H9 (cell line): ENCODE results near the gene TEX2. TPM values are rescaled to one million over a fixed set of nuclear protein-coding genes. Genes with fewer than 3 reads are reported as not detected.

Experiments
- DNase-seq: peaks from one replicate; pipeline ENCODE4 v3.0.0-alpha.2; 2017
- H2AFZ ChIP-seq: one replicate; pipeline ENCODE4 v1.6.1; 2013; ENCODE audit warnings: mild to moderate bottlenecking, low read length, control low read depth, moderate library complexity
- H2AK5ac ChIP-seq: 2 replicates; pipeline ENCODE4 v1.6.1; 2013; ENCODE audit warnings: low read length, control low read depth, mixed read lengths; ENCODE audit not compliant: insufficient read length
- H2BK120ac ChIP-seq: one replicate; pipeline ENCODE4 v1.6.1; 2013; ENCODE audit warnings: low read depth, mild to moderate bottlenecking, low read length, control low read depth, inconsistent platforms; ENCODE audit not compliant: poor library complexity, severe bottlenecking
- H2BK12ac ChIP-seq: 2 replicates; pipeline ENCODE4 v1.6.1; 2013; ENCODE audit warnings: low read length, control low read depth, mixed read lengths, low read depth; ENCODE audit not compliant: insufficient read length
- H2BK15ac ChIP-seq: 2 replicates; pipeline ENCODE4 v1.6.1; 2013; ENCODE audit warnings: low read depth, low read length, control low read depth
- H2BK20ac ChIP-seq: one replicate; pipeline ENCODE4 v1.6.1; 2013; ENCODE audit warnings: low read depth, mild to moderate bottlenecking, low read length, control low read depth, inconsistent platforms; ENCODE audit not compliant: poor library complexity, severe bottlenecking
- H2BK5ac ChIP-seq: 2 replicates; pipeline ENCODE4 v1.6.1; 2013; ENCODE audit warnings: low read length, control low read depth, mixed read lengths; ENCODE audit not compliant: insufficient read length
- H3K14ac ChIP-seq: 2 replicates; pipeline ENCODE4 v1.6.1; 2013; ENCODE audit warnings: low read length, control low read depth; ENCODE audit not compliant: insufficient read depth
- H3K18ac ChIP-seq: 2 replicates; pipeline ENCODE4 v1.6.1; 2013; ENCODE audit warnings: low read depth, mild to moderate bottlenecking, mixed read lengths, low read length, control low read depth; ENCODE audit not compliant: insufficient read length
- H3K23ac ChIP-seq: 2 replicates; pipeline ENCODE4 v1.6.1; 2013; ENCODE audit warnings: low read length, control low read depth, mixed read lengths, low read depth; ENCODE audit not compliant: insufficient read length
- H3K23me2 ChIP-seq: 2 replicates; pipeline ENCODE4 v1.6.1; 2013; ENCODE audit warnings: low read depth, mild to moderate bottlenecking, mixed read lengths, low read length, control low read depth; ENCODE audit not compliant: insufficient read length, poor library complexity, severe bottlenecking
- H3K27ac ChIP-seq: 2 replicates; pipeline ENCODE4 v1.5.1; 2013; ENCODE audit warnings: low read length, control low read depth, mixed read lengths, low read depth; ENCODE audit not compliant: insufficient read length
- H3K27me3 ChIP-seq: 2 replicates; pipeline ENCODE4 v1.6.1; 2013; ENCODE audit warnings: low read length, control low read depth, inconsistent platforms; ENCODE audit not compliant: insufficient read depth
- H3K4ac ChIP-seq: 2 replicates; pipeline ENCODE4 v1.6.1; 2013; ENCODE audit warnings: low read depth, mild to moderate bottlenecking, control low read depth, inconsistent platforms, low read length, moderate library complexity
- H3K4me1 ChIP-seq: 2 replicates; pipeline ENCODE4 v1.6.1; 2013; ENCODE audit warnings: low read length, control low read depth, inconsistent platforms; ENCODE audit not compliant: insufficient read depth
- H3K4me2 ChIP-seq: 2 replicates; pipeline ENCODE4 v1.6.1; 2013; ENCODE audit warnings: low read length, control low read depth, mixed read lengths; ENCODE audit not compliant: insufficient read length, insufficient read depth
- H3K56ac ChIP-seq: 2 replicates; pipeline ENCODE4 v1.6.1; 2013; ENCODE audit warnings: low read depth, mild to moderate bottlenecking, mixed read lengths, low read length, control low read depth; ENCODE audit not compliant: insufficient read length
- H3K79me1 ChIP-seq: 2 replicates; pipeline ENCODE4 v1.6.1; 2013; ENCODE audit warnings: low read depth, mild to moderate bottlenecking, moderate library complexity, low read length, control low read depth, inconsistent platforms; ENCODE audit not compliant: insufficient read depth, poor library complexity, severe bottlenecking
- H3K79me2 ChIP-seq: 2 replicates; pipeline ENCODE4 v1.6.1; 2013; ENCODE audit warnings: low read length, control low read depth, inconsistent platforms; ENCODE audit not compliant: insufficient read depth
- H3K9ac ChIP-seq: 2 replicates; pipeline ENCODE4 v1.6.1; 2013; ENCODE audit warnings: low read length, control low read depth, mixed read lengths; ENCODE audit not compliant: insufficient read length; ENCODE audit errors: extremely low read depth
- H3K9me3 ChIP-seq: one replicate; pipeline ENCODE4 v1.6.1; 2013; ENCODE audit warnings: low read depth, low read length, inconsistent platforms; ENCODE audit not compliant: control insufficient read depth
- H3T11ph ChIP-seq: one replicate; pipeline ENCODE4 v1.6.1; 2013; ENCODE audit warnings: mild to moderate bottlenecking, low read length, control low read depth, inconsistent platforms
- H4K20me1 ChIP-seq: one replicate; pipeline ENCODE4 v1.6.1; 2013; ENCODE audit not compliant: control insufficient read depth, insufficient read length, insufficient read depth
- H4K5ac ChIP-seq: 2 replicates; pipeline ENCODE4 v1.6.1; 2013; ENCODE audit warnings: low read depth, mild to moderate bottlenecking, mixed read lengths, low read length, control low read depth; ENCODE audit not compliant: insufficient read length
- H4K8ac ChIP-seq: replicated peaks from 2 replicates; pipeline ENCODE4 v1.6.1; 2013; ENCODE audit warnings: low read length, control low read depth, mixed read lengths, low read depth; ENCODE audit not compliant: insufficient read length
- H4K91ac ChIP-seq: 2 replicates; pipeline ENCODE4 v1.6.1; 2013; ENCODE audit warnings: low read depth, mild to moderate bottlenecking, moderate library complexity, mixed read lengths, low read length, control low read depth; ENCODE audit not compliant: insufficient read length
- H3K27ac Mint-ChIP-seq, 3 experiments: 2 replicates in 2 of 3; 3 replicates in 1 of 3; pipeline ENCODE4 v1.8.0; 2020 to 2021; ENCODE audit warnings: mixed read lengths in 3 of 3, mild to moderate bottlenecking in 1 of 3, moderate library complexity in 1 of 3
- H3K27me3 Mint-ChIP-seq: 2 replicates; pipeline ENCODE4 v1.8.0; 2021; ENCODE audit warnings: low read depth, mild to moderate bottlenecking, moderate library complexity, mixed read lengths
- H3K36me3 Mint-ChIP-seq, 3 experiments: 2 replicates in 2 of 3; 3 replicates in 1 of 3; pipeline ENCODE4 v1.8.0; 2020 to 2021; ENCODE audit warnings: low read depth in 3 of 3, mixed read lengths in 3 of 3; ENCODE audit not compliant: insufficient read depth in 1 of 3
- H3K4me1 Mint-ChIP-seq, 2 experiments: 2 replicates each; pipeline ENCODE4 v1.8.0; 2020; ENCODE audit warnings: mixed read lengths in 2 of 2
- H3K4me3 Mint-ChIP-seq, 2 experiments: 2 replicates in 1 of 2; 3 replicates in 1 of 2; pipeline ENCODE4 v1.8.0; 2020 to 2021; ENCODE audit warnings: mild to moderate bottlenecking in 2 of 2, mixed read lengths in 2 of 2, moderate library complexity in 1 of 2
- H3K9me3 Mint-ChIP-seq, 2 experiments: 2 replicates in 1 of 2; 3 replicates in 1 of 2; pipeline ENCODE4 v1.8.0; 2020; ENCODE audit warnings: mild to moderate bottlenecking in 2 of 2, mixed read lengths in 2 of 2, moderate library complexity in 1 of 2
- WGBS: extraction: QIAGEN DNeasy Blood & Tissue Kit; methylation state at CpG from one replicate; pipeline ENCODE4 v1.1.7; 2013; ENCODE audit warnings: missing lambda C conversion rate, low lambda C conversion rate, mixed read lengths; ENCODE audit not compliant: insufficient read length; ENCODE audit errors: extremely low coverage; 5-methylcytosine and 5-hydroxymethylcytosine counted together
- total RNA-seq: library from RNA; stranded (reverse); gene quantifications from 2 replicates; pipeline ENCODE4 v1.2.1, GENCODE V29; 2021
- TF ChIP-seq, protein P1 (sequence below): fragments of 200-600 bp; sonication (generic); conservative IDR thresholded peaks from 3 replicates; pipeline ENCODE4 v1.8.0; 2021; ENCODE audit warnings: antibody characterized with exemption, mild to moderate bottlenecking

Gene TEX2
- total RNA-seq, 1 experiment from 2014 or later = 12.2 TPM

DNA sequence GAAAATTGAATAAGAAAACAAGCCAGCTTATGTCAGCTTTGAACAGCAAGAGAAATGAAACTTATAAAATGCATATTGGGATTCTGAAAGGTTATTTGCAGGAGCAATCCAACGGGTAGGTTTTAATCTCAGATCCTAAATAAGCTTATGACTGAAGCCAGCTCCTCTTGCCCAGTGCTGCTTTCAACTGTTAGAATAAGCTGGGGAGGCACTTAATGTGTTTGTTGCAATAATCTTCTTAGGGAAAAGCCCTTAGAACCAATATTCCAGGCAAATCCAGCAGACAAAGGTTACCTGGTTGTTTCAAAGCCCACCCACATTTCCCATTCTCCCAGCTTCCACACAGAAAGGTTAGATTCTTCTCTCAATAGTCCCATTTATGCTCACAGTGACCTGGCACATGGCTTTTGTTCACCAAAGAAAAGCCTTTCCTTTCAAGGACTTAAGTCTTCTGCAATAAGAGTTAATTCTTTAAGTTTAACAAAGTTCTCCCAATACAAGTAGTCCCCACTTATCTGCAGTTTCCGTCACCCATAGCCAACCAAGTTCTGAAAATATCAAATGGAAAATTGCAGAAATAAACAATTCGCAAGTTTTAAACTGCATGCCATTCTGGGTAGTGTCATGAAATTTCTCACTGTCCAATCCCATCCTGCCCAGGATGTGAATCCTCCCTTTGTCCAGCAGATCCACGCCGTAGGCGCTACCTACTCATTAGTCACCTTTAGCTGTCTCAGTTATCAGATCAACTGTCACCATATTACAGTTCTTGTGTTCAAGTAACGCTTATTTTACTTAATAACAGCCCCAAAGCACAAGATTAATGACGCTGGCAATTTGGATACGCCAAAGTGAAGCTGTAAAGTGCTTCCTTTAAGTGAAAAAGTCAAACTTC, 5.9 kb downstream of the TEX2 start:
- H3K4me1 ChIP-seq = no peaks in the 10 kb centered on the region
- H3K9me3 ChIP-seq = no peaks in the 10 kb centered on the region
- Mint-ChIP-seq H3K27me3 (peaks cover 11% of the 10 kb centered on the region), H3K9me3 (no peaks in the 10 kb centered on the region; a peak in 1 of 5 replicates), H3K4me1 (peaks cover 23 to 31% of the 10 kb centered on the region in 2 experiments), H3K27ac (no peak overlapping the region; a peak in 1 of 7 replicates), H3K4me3 (no peak overlapping the region), H3K36me3 (no peaks in the 10 kb centered on the region)
- no peaks in the 10 kb centered on the region; the same call in 1 of the 2 replicates for H3K27me3 ChIP-seq
- H2BK5ac ChIP-seq = no peak overlapping the region
- peaks cover 3% of the 10 kb centered on the region for H4K20me1 ChIP-seq
- H3K4ac ChIP-seq = no peak overlapping the region
- no peak overlapping the region for H4K8ac ChIP-seq
- H3K79me1 ChIP-seq = no peaks in the 10 kb centered on the region
- H3K27ac ChIP-seq = no peak overlapping the region
- H3K56ac ChIP-seq = no peak overlapping the region
- H3T11ph ChIP-seq = no peak overlapping the region
- no peak overlapping the region for H2BK120ac ChIP-seq
- H2AFZ ChIP-seq = no peak overlapping the region
- no peak overlapping the region for H2AK5ac ChIP-seq
- no peak overlapping the region for H4K91ac ChIP-seq
- H2BK20ac ChIP-seq = no peak overlapping the region
- H2BK12ac ChIP-seq = no peak overlapping the region
- no peak overlapping the region for H3K23ac ChIP-seq
- H3K79me2 ChIP-seq = peaks cover 4% of the 10 kb centered on the region
- H2BK15ac ChIP-seq = no peak overlapping the region
- whole genome bisulfite sequencing = no CpG with 5 or more reads among the region's 9 CpGs
- H3K9ac ChIP-seq = no peak overlapping the region
- no peak overlapping the region for H3K14ac ChIP-seq
- H4K5ac ChIP-seq = no peak overlapping the region
- TF ChIP-seq, protein P1, sequence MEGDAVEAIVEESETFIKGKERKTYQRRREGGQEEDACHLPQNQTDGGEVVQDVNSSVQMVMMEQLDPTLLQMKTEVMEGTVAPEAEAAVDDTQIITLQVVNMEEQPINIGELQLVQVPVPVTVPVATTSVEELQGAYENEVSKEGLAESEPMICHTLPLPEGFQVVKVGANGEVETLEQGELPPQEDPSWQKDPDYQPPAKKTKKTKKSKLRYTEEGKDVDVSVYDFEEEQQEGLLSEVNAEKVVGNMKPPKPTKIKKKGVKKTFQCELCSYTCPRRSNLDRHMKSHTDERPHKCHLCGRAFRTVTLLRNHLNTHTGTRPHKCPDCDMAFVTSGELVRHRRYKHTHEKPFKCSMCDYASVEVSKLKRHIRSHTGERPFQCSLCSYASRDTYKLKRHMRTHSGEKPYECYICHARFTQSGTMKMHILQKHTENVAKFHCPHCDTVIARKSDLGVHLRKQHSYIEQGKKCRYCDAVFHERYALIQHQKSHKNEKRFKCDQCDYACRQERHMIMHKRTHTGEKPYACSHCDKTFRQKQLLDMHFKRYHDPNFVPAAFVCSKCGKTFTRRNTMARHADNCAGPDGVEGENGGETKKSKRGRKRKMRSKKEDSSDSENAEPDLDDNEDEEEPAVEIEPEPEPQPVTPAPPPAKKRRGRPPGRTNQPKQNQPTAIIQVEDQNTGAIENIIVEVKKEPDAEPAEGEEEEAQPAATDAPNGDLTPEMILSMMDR = no peak
- no peak for DNase-seq
- peaks cover 2% of the 10 kb centered on the region for H3K23me2 ChIP-seq
- no peak overlapping the region for H3K18ac ChIP-seq
- H3K4me2 ChIP-seq = no peak overlapping the region
